BLaER1 (cell line): Measurements from ENCODE around the gene C13orf42.

ENCODE experiments used
- H3K27ac ChIP-seq: shearing (Covaris generic); formaldehyde crosslinking; 2 replicates; pipeline ENCODE4 v1.8.1; 2022
- H3K27me3 ChIP-seq: shearing (Covaris generic); formaldehyde crosslinking; 2 replicates; pipeline ENCODE4 v1.8.1; 2022
- H3K36me3 ChIP-seq: shearing (Covaris generic); formaldehyde crosslinking; 2 replicates; pipeline ENCODE4 v1.8.1; 2022
- H3K4me1 ChIP-seq: shearing (Covaris generic); formaldehyde crosslinking; 2 replicates; pipeline ENCODE4 v1.8.1; 2022
- H3K4me2 ChIP-seq: shearing (Covaris generic); formaldehyde crosslinking; 2 replicates; pipeline ENCODE4 v1.8.1; 2022
- H3K4me3 ChIP-seq: shearing (Covaris generic); formaldehyde crosslinking; 2 replicates; pipeline ENCODE4 v1.8.1; 2022
- H3K9ac ChIP-seq: shearing (Covaris generic); formaldehyde crosslinking; 2 replicates; pipeline ENCODE4 v1.8.1; 2022
- H3K9me3 ChIP-seq: shearing (Covaris generic); formaldehyde crosslinking; 2 replicates; pipeline ENCODE4 v1.8.1; 2022
- H4K20me1 ChIP-seq: shearing (Covaris generic); formaldehyde crosslinking; 2 replicates; pipeline ENCODE4 v1.8.1; 2022
- Cebpa-rat ChIP-seq: shearing (Covaris generic); IDR thresholded peaks from 2 replicates; pipeline ENCODE4 v1.8.1; 2022

The C13orf42 gene

GRCh38 chr13:51067210-51067701, 43.8 kb downstream of the C13orf42 start:
- Histone ChIP-seq H3K4me2 (no peak overlapping the region), H3K27me3 (no peaks in the 10 kb centered on the region), H3K27ac (no peak overlapping the region), H3K9me3 (no peaks in the 10 kb centered on the region), H3K4me3 (no peak overlapping the region), H4K20me1 (no peaks in the 10 kb centered on the region), H3K9ac (no peak overlapping the region), H3K36me3 (no peaks in the 10 kb centered on the region), H3K4me1 (peaks cover 56% of the 10 kb centered on the region)
- no peak for TF ChIP-seq Cebpa-rat

- Histone ChIP-seq H3K4me2 (peak overlapping the region; percentile 48), H3K27ac (no peak overlapping the region), H3K4me1 (peaks cover 51% of the 10 kb centered on the region)
Measured at GRCh38 chr13:51066091-51066831, 44.8 kb downstream of the C13orf42 start.

GRCh38 chr13:51065372-51066090, 45.5 kb downstream of the C13orf42 start:
- Histone ChIP-seq H3K27ac (no peak overlapping the region), H3K36me3 (no peaks in the 10 kb centered on the region), H3K9me3 (no peaks in the 10 kb centered on the region), H4K20me1 (no peaks in the 10 kb centered on the region), H3K4me2 (peak overlapping the region; percentile 48), H3K27me3 (no peaks in the 10 kb centered on the region), H3K4me1 (peaks cover 43% of the 10 kb centered on the region), H3K9ac (no peak overlapping the region), H3K4me3 (no peak overlapping the region)
- no peak for TF ChIP-seq Cebpa-rat

More at GRCh38 chr13:51066091-51066831, 44.8 kb downstream of the C13orf42 start:
- no peak overlapping the region for H3K4me3 ChIP-seq
- TF ChIP-seq Cebpa-rat: no peak
- no peaks in the 10 kb centered on the region for H3K27me3 ChIP-seq
- H3K36me3 ChIP-seq: no peaks in the 10 kb centered on the region
- H3K9ac ChIP-seq: no peak overlapping the region
- H3K9me3 ChIP-seq: no peaks in the 10 kb centered on the region
- H4K20me1 ChIP-seq: no peaks in the 10 kb centered on the region

DNA sequence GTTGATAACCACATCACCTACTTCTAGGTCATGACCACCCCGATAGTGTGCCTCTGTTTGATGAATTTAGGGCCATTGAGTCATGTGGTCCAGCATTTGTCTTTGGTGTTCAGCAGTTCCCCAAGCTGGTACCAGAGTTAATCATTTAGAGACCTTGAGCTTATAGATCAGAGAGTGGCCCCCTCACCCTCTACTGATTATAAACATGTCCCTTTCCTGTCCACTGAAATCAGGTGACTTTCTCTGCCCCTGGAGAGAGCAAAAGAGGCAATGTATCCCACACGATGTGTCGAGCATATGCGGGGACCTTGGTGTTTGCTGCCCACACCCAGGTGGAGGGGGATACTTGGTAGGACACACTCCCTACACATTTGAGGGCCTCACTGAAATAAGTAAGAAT, 46.3 kb downstream of the C13orf42 start:
- Histone ChIP-seq H3K27me3 (no peaks in the 10 kb centered on the region), H3K9ac (no peak overlapping the region), H3K36me3 (no peaks in the 10 kb centered on the region), H3K27ac (no peak overlapping the region), H3K4me2 (no peak overlapping the region), H3K4me3 (no peak overlapping the region), H4K20me1 (no peaks in the 10 kb centered on the region), H3K4me1 (peaks cover 36% of the 10 kb centered on the region), H3K9me3 (no peaks in the 10 kb centered on the region)
- no peak for TF ChIP-seq Cebpa-rat

DNA sequence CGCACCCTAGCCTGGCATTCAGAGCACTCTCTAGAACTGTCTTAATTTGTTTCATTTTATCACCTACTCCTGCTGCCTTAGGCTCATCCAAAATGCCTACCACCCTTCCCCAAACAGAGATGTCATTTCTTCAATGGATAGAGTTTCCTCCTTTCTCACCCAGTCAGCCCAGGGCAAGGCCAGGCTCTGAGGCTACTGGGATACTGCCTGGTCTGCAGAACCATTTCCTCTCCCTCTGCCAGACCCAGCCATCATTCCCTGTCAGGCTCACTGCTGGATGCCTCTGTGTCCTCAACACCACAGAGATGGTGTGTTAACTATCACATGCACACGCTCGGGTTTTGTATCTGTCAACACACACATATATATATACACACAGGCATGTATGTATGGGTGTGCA, 47.2 kb downstream of the C13orf42 start:
- H3K9me3 ChIP-seq: no peaks in the 10 kb centered on the region
- H3K4me2 ChIP-seq: no peak overlapping the region
- H3K4me3 ChIP-seq: no peak overlapping the region
- no peak overlapping the region for H3K27ac ChIP-seq
- no peak for TF ChIP-seq Cebpa-rat
- peaks cover 27% of the 10 kb centered on the region for H3K4me1 ChIP-seq
- no peaks in the 10 kb centered on the region for H3K36me3 ChIP-seq
- no peaks in the 10 kb centered on the region for H4K20me1 ChIP-seq
- H3K9ac ChIP-seq: no peak overlapping the region
- no peaks in the 10 kb centered on the region for H3K27me3 ChIP-seq

DNA sequence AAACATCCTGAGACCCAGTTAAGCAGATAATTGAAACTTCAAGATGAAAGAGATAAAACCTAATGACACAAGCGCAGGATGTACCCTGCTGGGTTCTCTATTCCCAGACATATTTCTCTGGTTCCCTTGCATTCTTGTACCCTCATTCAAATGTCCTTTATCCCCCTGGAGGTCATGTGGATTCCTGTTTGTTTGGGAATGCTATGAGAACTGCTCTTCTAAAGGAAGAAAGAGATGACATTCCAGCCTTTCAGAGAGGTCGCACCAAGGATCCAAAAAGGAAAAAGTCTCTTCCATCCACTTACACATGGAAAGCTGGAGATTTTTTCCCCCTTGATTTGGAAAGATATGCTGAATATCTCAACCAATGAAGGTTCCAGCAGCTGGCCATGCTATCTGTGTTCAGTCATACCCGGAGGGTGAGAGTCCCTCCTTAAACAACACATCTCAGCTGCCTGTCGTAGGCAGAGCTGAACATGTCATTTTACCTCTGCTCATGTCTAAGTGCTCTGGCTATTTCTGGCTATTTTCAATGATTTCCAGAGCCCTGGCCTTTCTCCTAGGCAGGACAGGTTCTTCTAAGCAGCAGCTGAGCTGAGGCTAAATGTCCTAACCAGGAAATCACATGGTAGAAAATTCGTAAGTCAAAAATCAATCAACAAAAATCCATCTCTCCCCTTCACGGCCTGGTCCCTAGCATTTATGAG, 52.5 kb downstream of the C13orf42 start:
- Histone ChIP-seq H3K27ac (no peak overlapping the region), H3K4me3 (no peak overlapping the region), H3K27me3 (no peaks in the 10 kb centered on the region), H3K4me1 (peaks cover 37% of the 10 kb centered on the region), H3K9ac (no peak overlapping the region), H3K9me3 (no peaks in the 10 kb centered on the region), H4K20me1 (no peaks in the 10 kb centered on the region), H3K4me2 (no peak overlapping the region), H3K36me3 (no peaks in the 10 kb centered on the region)
- no peak for TF ChIP-seq Cebpa-rat

GRCh38 chr13:51057906-51058305, 53.2 kb downstream of the C13orf42 start:
- no peaks in the 10 kb centered on the region for H3K9me3 ChIP-seq

GRCh38 chr13:51057001-51057400, 54.1 kb downstream of the C13orf42 start:
- Histone ChIP-seq H3K36me3 (no peaks in the 10 kb centered on the region), H3K27me3 (no peaks in the 10 kb centered on the region), H4K20me1 (no peaks in the 10 kb centered on the region), H3K9me3 (no peaks in the 10 kb centered on the region), H3K27ac (no peak overlapping the region), H3K4me1 (peaks cover 37% of the 10 kb centered on the region), H3K4me2 (no peak overlapping the region), H3K4me3 (no peak overlapping the region), H3K9ac (no peak overlapping the region)
- no peak for TF ChIP-seq Cebpa-rat

More at GRCh38 chr13:51057906-51058305, 53.2 kb downstream of the C13orf42 start:
- Histone ChIP-seq H3K9ac (no peak overlapping the region), H3K4me2 (peak overlapping the region; percentile 7; the same call in 1 of the 2 replicates), H3K36me3 (no peaks in the 10 kb centered on the region), H3K27me3 (no peaks in the 10 kb centered on the region), H3K4me3 (no peak overlapping the region), H4K20me1 (no peaks in the 10 kb centered on the region), H3K27ac (no peak overlapping the region), H3K4me1 (peaks cover 37% of the 10 kb centered on the region)
- TF ChIP-seq Cebpa-rat: no peak

DNA sequence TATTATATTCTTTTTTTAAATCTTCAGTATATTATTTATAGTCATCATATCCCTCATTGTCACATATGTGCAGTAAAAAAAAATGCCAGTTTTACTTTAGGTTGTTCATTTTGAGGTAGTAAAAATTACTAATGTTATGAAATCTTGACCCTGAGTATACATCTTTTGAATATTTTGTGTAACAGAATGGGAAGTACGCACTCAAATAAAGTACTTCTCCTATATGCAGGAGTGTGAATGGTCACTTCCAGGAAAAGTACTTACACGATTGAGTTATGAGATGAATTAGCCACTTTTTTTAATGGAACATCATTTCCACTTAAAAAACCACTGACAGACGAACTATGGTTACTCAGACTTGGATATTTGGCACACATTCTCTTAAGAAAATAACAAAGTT, 58.5 kb downstream of the C13orf42 start:
- no peak for TF ChIP-seq Cebpa-rat
- H3K9me3 ChIP-seq: no peaks in the 10 kb centered on the region
- H4K20me1 ChIP-seq: no peaks in the 10 kb centered on the region
- H3K4me3 ChIP-seq: no peak overlapping the region
- H3K9ac ChIP-seq: no peak overlapping the region
- no peaks in the 10 kb centered on the region for H3K36me3 ChIP-seq
- H3K27ac ChIP-seq: no peak overlapping the region
- no peak overlapping the region for H3K4me2 ChIP-seq
- H3K4me1 ChIP-seq: peaks cover 24% of the 10 kb centered on the region
- no peaks in the 10 kb centered on the region for H3K27me3 ChIP-seq
